A549 (cell line): ENCODE data around the gene TUBA1C. TPM values are rescaled to one million over a fixed set of nuclear protein-coding genes. Genes with fewer than 3 reads are reported as not detected.
"Not testable (repeated sequence)": the region's sequence is repeated elsewhere in the genome, so short reads cannot be mapped to it uniquely, and the experiment has no call there.

Experiments
- ATAC-seq, 2 experiments: fragments of 200-7000 bp in 1 of 2; fragments of >200 bp in 1 of 2; cut with Nextera tagmentation in 1 of 2; cut with Tn5 transposase in 1 of 2; 3 replicates each; pipeline versions ENCODE4 v1.8.0 to v1.9.1; 2018 to 2020; ENCODE audit warnings: mild to moderate bottlenecking in 1 of 2, moderate library complexity in 1 of 2
- CTCF ChIA-PET: fragments of 300-600 bp; sonication (Branson Sonifier 250); formaldehyde crosslinking; extraction: SDS; loops from one replicate; lab custom pipeline; 2021; ENCODE audit warnings: antibody characterized with exemption, inconsistent platforms; lab: Yijun Ruan, JAX
- POLR2A ChIA-PET: fragments of 350-600 bp; formaldehyde crosslinking; extraction: SDS; loops from one replicate; lab custom pipeline; 2021; ENCODE audit warnings: antibody characterized with exemption, inconsistent platforms; lab: Yijun Ruan, JAX
- DNase-seq, 2 experiments: peaks; one replicate each; pipeline versions ENCODE4 v3.0.0 to v3.0.0-alpha.2; 2011 to 2016; ENCODE audit warnings: low read depth in 1 of 2, low spot score in 1 of 2
- FAIRE-seq: peaks from 2 replicates; lab custom pipeline; 2011; peaks lifted over from hg19 to GRCh38; lab: Jason Lieb, UNC
- H3K27ac ChIP-seq, 2 experiments: fragments of >200 bp; sonication (Bioruptor Twin); formaldehyde crosslinking; 3 replicates each; pipeline ENCODE4 v1.5.1; 2016 to 2017
- H3K4me1 ChIP-seq: fragments of >200 bp; sonication (Bioruptor Twin); formaldehyde crosslinking; 3 replicates; pipeline ENCODE4 v1.6.1; 2016
- H3K4me2 ChIP-seq: fragments of >200 bp; sonication (Bioruptor Twin); formaldehyde crosslinking; 3 replicates; pipeline ENCODE4 v1.6.1; 2016
- H3K4me3 ChIP-seq: fragments of >200 bp; sonication (Bioruptor Twin); formaldehyde crosslinking; 3 replicates; pipeline ENCODE4 v1.5.1; 2016
- H3K9me3 ChIP-seq: fragments of >200 bp; sonication (Bioruptor Twin); formaldehyde crosslinking; 3 replicates; pipeline ENCODE4 v1.6.1; 2016
- EP300 ChIP-seq, 2 experiments: fragments of >200 bp; sonication (Bioruptor Twin); formaldehyde crosslinking; IDR thresholded peaks; 2 replicates in 1 of 2; 3 replicates in 1 of 2; pipeline ENCODE4 v1.6.1; 2016 to 2017
- HDAC2 ChIP-seq: fragments of 200-600 bp; sonication (generic); IDR thresholded peaks from 2 replicates; pipeline ENCODE4 v1.6.1; 2016
- HOXA7 ChIP-seq: fragments of 250-450 bp; sonication (Bioruptor Pico); IDR thresholded peaks from 2 replicates; pipeline ENCODE4 v1.5.0; 2020; ENCODE audit warnings: mild to moderate bottlenecking, moderate library complexity
- HOXB5 ChIP-seq: fragments of 250-450 bp; sonication (Bioruptor Pico); IDR thresholded peaks from 2 replicates; pipeline ENCODE4 v1.5.0; 2020; ENCODE audit warnings: mild to moderate bottlenecking, moderate library complexity
- MAZ ChIP-seq: fragments of 150-350 bp; IDR thresholded peaks from 2 replicates; pipeline ENCODE4 v1.6.1; 2014; ENCODE audit warnings: antibody characterized with exemption, low read depth, low read length, borderline replicate concordance
- MYC ChIP-seq: IDR thresholded peaks from 2 replicates; pipeline ENCODE4 v1.6.1; 2012; ENCODE audit warnings: mild to moderate bottlenecking, inconsistent platforms, low read length, improper control_type of control experiment, borderline replicate concordance
- NFE2L2 ChIP-seq: fragments of 150-350 bp; conservative IDR thresholded peaks from 2 replicates; pipeline ENCODE4 v1.6.1; 2014; ENCODE audit warnings: low read length
- NR3C1 ChIP-seq: fragments of >200 bp; sonication (Bioruptor Twin); formaldehyde crosslinking; IDR thresholded peaks from 3 replicates; pipeline ENCODE4 v1.6.1; 2017
- PHF8 ChIP-seq: fragments of 200-600 bp; sonication (generic); IDR thresholded peaks from 2 replicates; pipeline ENCODE4 v1.6.1; 2016; ENCODE audit warnings: low read depth, mild to moderate bottlenecking, antibody characterized with exemption, moderate library complexity, borderline replicate concordance
- POLR2A ChIP-seq: IDR thresholded peaks from 2 replicates; pipeline ENCODE4 v1.6.1; 2012; ENCODE audit warnings: mild to moderate bottlenecking, low read length
- RAD21 ChIP-seq, 2 experiments: fragments of >200 bp in 1 of 2; sonication (Bioruptor Twin) in 1 of 2; formaldehyde crosslinking in 1 of 2; IDR thresholded peaks in 1 of 2; conservative IDR thresholded peaks in 1 of 2; 2 replicates in 1 of 2; 3 replicates in 1 of 2; pipeline ENCODE4 v1.6.1; 2012 to 2018; ENCODE audit warnings: inconsistent platforms in 1 of 2
- RARB ChIP-seq: fragments of 250-450 bp; sonication (Bioruptor Pico); IDR thresholded peaks from 2 replicates; pipeline ENCODE4 v1.8.0; 2021; ENCODE audit warnings: mild to moderate bottlenecking, moderate library complexity
- ZNF302 ChIP-seq: fragments of 250-450 bp; sonication (Bioruptor Pico); IDR thresholded peaks from 2 replicates; pipeline ENCODE4 v1.9.0; 2021; ENCODE audit warnings: inconsistent platforms, mild to moderate bottlenecking, moderate library complexity
- WGBS: methylation state at CpG from one replicate; pipeline ENCODE4 v1.1.6; 2017; ENCODE audit errors: missing lambda C conversion rate; 5-methylcytosine and 5-hydroxymethylcytosine counted together
- polyA plus RNA-seq, 4 experiments: library from polyadenylated mRNA; depleted of rRNA in 3 of 4; stranded (reverse); fragments of >200 nt; fragmentation: RNase III in 1 of 4; extraction: RNeasy Plus Mini Kit Qiagen cat#74134 plus additional on column Dnase treatment in 1 of 4; gene quantifications; 2 replicates in 3 of 4; 3 replicates in 1 of 4; pipeline ENCODE4 v1.2.3, GENCODE V29; 2011 to 2017
- TF ChIP-seq, protein P1 (sequence below): fragments of >200 bp; sonication (Bioruptor Twin); formaldehyde crosslinking; IDR thresholded peaks from 3 replicates; pipeline ENCODE4 v1.5.1; 2016
- TF ChIP-seq, protein P2 (sequence below): fragments of >200 bp; sonication (Bioruptor Twin); formaldehyde crosslinking; IDR thresholded peaks from 3 replicates; pipeline ENCODE4 v1.6.1; 2016
- TF ChIP-seq, protein P3 (sequence below): fragments of 450-650 bp; IDR thresholded peaks from 2 replicates; pipeline ENCODE4 v1.6.1; 2014; ENCODE audit warnings: antibody characterized with exemption
- TF ChIP-seq, protein P4 (sequence below): fragments of 250-450 bp; sonication (Bioruptor Pico); IDR thresholded peaks from 2 replicates; pipeline ENCODE4 v1.5.0; 2021; ENCODE audit warnings: mild to moderate bottlenecking, moderate library complexity, borderline replicate concordance
- TF ChIP-seq, protein P5 (sequence below): IDR thresholded peaks from 2 replicates; pipeline ENCODE4 v1.6.1; 2012

TUBA1C gene
- polyA plus RNA-seq, 2 of the 4 experiments (the other 2 are of a cell fraction) = 1,183 to 1,656 TPM

DNA sequence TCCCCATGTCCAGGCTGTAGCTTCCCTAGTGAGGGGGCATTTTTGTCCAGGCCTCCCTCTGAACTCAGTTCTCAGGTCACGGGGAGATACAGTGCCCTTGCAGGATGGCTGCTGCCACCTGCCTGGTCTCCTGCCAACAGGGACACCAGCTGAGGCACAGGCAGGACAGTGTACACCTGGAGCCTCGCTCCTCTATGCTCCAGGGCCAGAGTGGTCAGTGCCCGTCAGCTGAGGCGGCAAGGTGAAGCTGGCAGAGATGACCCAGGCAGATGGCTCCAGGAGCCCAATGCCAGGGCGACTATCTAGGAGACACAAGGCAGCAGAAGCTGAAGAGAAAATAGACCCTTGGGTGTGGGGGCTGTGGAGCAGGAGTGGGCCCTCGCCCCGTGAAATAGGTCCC, 12.6 kb downstream of the TUBA1C start (continued):
- TF ChIP-seq, protein P1, sequence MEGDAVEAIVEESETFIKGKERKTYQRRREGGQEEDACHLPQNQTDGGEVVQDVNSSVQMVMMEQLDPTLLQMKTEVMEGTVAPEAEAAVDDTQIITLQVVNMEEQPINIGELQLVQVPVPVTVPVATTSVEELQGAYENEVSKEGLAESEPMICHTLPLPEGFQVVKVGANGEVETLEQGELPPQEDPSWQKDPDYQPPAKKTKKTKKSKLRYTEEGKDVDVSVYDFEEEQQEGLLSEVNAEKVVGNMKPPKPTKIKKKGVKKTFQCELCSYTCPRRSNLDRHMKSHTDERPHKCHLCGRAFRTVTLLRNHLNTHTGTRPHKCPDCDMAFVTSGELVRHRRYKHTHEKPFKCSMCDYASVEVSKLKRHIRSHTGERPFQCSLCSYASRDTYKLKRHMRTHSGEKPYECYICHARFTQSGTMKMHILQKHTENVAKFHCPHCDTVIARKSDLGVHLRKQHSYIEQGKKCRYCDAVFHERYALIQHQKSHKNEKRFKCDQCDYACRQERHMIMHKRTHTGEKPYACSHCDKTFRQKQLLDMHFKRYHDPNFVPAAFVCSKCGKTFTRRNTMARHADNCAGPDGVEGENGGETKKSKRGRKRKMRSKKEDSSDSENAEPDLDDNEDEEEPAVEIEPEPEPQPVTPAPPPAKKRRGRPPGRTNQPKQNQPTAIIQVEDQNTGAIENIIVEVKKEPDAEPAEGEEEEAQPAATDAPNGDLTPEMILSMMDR = no peak
- TF ChIP-seq ZNF302 (CRISPR knock-in tag) (no peak), MYC (no peak), EP300 (IDR thresholded peaks at IDR 0.05) (no peak)

DNA sequence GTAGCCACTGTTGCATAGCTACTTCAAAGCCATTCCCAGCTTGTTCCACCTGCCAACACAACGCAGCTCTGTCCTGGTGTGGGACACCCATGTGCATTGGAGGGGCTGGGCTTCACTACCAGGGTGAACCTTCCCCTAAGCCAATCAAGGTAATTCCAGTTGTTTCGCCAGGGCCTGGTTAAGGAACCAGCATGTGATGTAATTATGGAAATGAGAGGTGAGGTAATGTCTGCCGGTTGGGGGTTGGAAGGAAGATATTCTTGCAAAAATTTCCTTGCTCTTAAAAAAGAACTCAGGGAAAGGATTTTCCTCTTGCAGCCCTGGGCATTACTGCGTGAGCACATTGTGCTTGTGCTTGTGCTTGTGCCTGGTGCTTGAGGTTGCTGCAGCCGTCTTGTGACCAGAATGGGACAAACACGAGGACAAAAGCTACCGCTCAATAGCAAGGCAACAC, 14.9 kb downstream of the TUBA1C start:
- no peak overlapping the region for H3K4me2 ChIP-seq
- H3K9me3 ChIP-seq = no peaks in the 10 kb centered on the region
- no peak for TF ChIP-seq MAZ
- no peak for TF ChIP-seq NFE2L2
- no peak for TF ChIP-seq HDAC2
- TF ChIP-seq, protein P2, sequence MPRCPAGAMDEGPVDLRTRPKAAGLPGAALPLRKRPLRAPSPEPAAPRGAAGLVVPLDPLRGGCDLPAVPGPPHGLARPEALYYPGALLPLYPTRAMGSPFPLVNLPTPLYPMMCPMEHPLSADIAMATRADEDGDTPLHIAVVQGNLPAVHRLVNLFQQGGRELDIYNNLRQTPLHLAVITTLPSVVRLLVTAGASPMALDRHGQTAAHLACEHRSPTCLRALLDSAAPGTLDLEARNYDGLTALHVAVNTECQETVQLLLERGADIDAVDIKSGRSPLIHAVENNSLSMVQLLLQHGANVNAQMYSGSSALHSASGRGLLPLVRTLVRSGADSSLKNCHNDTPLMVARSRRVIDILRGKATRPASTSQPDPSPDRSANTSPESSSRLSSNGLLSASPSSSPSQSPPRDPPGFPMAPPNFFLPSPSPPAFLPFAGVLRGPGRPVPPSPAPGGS = no peak
- TF ChIP-seq HOXB5 (CRISPR knock-in tag) = no peak
- TF ChIP-seq, protein P3, sequence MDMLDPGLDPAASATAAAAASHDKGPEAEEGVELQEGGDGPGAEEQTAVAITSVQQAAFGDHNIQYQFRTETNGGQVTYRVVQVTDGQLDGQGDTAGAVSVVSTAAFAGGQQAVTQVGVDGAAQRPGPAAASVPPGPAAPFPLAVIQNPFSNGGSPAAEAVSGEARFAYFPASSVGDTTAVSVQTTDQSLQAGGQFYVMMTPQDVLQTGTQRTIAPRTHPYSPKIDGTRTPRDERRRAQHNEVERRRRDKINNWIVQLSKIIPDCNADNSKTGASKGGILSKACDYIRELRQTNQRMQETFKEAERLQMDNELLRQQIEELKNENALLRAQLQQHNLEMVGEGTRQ = no peak
- no peak for TF ChIP-seq HOXA7 (CRISPR knock-in tag)
- TF ChIP-seq PHF8 = no peak
- TF ChIP-seq, protein P4, sequence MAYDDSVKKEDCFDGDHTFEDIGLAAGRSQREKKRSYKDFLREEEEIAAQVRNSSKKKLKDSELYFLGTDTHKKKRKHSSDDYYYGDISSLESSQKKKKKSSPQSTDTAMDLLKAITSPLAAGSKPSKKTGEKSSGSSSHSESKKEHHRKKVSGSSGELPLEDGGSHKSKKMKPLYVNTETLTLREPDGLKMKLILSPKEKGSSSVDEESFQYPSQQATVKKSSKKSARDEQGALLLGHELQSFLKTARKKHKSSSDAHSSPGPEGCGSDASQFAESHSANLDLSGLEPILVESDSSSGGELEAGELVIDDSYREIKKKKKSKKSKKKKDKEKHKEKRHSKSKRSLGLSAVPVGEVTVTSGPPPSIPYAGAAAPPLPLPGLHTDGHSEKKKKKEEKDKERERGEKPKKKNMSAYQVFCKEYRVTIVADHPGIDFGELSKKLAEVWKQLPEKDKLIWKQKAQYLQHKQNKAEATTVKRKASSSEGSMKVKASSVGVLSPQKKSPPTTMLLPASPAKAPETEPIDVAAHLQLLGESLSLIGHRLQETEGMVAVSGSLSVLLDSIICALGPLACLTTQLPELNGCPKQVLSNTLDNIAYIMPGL = no peak
- TF ChIP-seq RARB (CRISPR knock-in tag) = no peak
- TF ChIP-seq, protein P5, sequence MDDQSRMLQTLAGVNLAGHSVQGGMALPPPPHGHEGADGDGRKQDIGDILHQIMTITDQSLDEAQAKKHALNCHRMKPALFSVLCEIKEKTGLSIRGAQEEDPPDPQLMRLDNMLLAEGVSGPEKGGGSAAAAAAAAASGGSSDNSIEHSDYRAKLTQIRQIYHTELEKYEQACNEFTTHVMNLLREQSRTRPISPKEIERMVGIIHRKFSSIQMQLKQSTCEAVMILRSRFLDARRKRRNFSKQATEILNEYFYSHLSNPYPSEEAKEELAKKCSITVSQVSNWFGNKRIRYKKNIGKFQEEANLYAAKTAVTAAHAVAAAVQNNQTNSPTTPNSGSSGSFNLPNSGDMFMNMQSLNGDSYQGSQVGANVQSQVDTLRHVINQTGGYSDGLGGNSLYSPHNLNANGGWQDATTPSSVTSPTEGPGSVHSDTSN = no peak
- no peak for TF ChIP-seq RAD21 (conservative IDR thresholded peaks at IDR 0.05 in 1 of 2, IDR thresholded peaks at IDR 0.05 in 1 of 2)
- no peak for TF ChIP-seq POLR2A
- no peak for TF ChIP-seq NR3C1
- no peak for TF ChIP-seq MYC
- WGBS = 75% methylated on average over 7 of the region's 7 CpGs
- ATAC-seq (no peak), FAIRE-seq (no peak), DNase-seq (no peak)
- no peak overlapping the region for H3K4me3 ChIP-seq
- no peak overlapping the region for H3K27ac ChIP-seq
- POLR2A ChIA-PET = no interaction called here
- 0 out of 3 replicates have a peak, but pooled peaks cover 9% of the 10 kb centered on the region for H3K4me1 ChIP-seq
- CTCF ChIA-PET = interaction anchor here (1.1 to 2.3 kb wide), 5 partner anchors 9 to 78 kb away, joined by 3 to 18 read pairs (median 6); partner anchors contain the start of gene PRPH

DNA sequence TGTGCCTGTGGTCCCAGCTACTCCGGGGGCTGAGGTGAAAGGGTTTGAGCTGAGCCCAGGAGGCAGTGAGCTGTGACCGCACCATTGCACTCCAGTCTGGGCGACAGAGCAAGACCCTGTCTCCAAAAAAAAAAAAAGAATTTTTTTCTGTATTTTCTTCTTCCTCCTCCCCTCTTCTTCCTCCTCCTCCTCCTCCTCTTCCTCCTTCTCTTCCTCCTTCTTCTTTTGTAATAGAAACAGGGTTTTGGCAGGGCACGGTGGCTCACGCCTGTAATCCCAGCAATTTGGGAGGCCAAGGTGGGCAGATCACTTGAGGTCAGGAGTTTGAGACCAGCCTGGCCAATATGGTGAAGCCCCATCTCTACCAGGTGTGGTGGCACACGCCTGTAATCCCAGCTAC, 15.7 kb downstream of the TUBA1C start:
- CTCF ChIA-PET = interaction anchor here (1.4 to 2.3 kb wide), 4 partner anchors 8 to 77 kb away, joined by 4 to 18 read pairs (median 8); partner anchors contain the start of gene PRPH
- H3K4me2 ChIP-seq, H3K27ac ChIP-seq, H3K4me3 ChIP-seq, POLR2A ChIA-PET, FAIRE-seq, ATAC-seq, DNase-seq, H3K4me1 ChIP-seq, H3K9me3 ChIP-seq: not testable (repeated sequence)
- 90% methylated on average over 6 of the region's 6 CpGs for WGBS
